GM21515 (cell line): ENCODE measurements around the gene TUBGCP5.
"Not testable (repeated sequence)": the region's sequence is repeated elsewhere in the genome, so short reads cannot be mapped to it uniquely, and the experiment has no call there.

Experiments used
- ATAC-seq: cut with Tn5 transposase; IDR thresholded peaks from one replicate; pipeline ENCODE4 v1.9.1; 2021; ENCODE audit not compliant: unreplicated experiment

The TUBGCP5 gene

GRCh38 chr15:23043535-23043934, 4.2 kb upstream of the TUBGCP5 start:
- not testable (repeated sequence) for ATAC-seq

GRCh38 chr15:23041736-23042135, 2.4 kb upstream of the TUBGCP5 start:
- not testable (repeated sequence) for ATAC-seq

GRCh38 chr15:23039917-23040281, 530 bp upstream of the TUBGCP5 start:
- ATAC-seq: no peak

DNA sequence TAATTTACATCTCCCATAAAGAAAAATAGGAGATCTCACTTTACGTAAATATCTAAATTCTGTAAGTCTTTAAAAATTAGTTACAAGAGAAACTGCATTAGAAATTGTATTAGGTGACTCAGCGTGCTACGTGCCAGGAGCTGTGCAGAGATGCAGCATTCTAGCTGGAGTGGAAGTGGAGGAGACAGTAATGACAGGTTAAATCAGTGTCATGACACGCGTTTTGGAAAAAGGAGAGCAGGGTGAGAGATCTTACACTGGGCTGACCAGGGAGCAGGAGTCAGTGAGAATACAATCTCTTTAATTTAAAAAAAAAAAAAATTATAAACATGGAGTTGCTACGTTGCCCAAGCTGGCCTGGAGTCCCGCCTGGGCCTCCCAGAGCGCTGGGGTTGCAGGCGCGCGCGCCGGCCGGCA, 635 bp downstream of the TUBGCP5 start:
- peak; percentile 6 for ATAC-seq

DNA sequence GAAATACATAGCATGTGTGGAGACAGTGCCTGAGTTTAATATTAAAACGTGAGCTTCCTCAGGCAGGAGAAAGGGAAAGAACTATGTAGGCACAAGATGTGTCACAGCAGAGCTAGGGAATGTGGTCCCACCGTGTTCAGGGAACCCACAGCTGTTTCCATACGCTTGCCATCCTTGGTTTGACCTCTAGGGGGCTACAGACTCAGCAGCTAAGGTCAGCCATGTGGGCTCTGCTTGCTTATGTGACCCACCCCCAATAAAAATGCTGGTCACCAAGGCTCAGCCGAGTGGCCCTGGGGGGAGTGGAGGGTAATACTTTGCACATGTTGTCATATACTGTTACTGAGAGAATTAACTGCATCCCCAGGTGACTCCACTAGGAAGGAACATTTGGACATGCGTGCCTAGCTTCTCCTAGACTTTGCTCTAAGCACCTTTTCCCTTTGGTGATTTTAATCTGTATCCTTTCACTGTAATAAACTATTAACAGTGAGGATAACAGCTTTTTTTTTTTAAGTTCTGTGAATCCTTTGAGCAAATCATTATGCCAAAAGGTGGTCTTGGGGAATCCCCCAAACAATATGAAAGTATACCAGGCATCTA, 3.3 kb downstream of the TUBGCP5 start:
- no peak for ATAC-seq

DNA sequence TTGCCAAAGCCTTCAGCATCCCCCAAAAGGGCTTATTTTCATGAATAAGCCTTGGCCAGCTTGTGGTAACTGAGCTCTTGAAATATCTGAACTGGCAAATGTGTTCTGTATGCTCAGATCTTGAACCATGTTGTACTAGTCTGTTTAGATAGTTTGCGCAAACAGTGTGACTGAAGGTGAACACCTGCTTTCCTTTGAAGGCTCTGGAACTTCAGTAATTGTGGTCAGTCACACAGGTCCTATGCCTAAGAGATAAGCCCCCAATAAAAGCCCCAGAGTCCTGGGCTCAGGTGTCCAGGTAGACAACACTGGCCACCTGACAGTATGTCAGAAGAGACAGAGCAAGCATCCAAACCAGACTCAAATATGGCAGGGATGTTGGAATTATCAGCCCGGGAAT, 5.4 kb downstream of the TUBGCP5 start:
- no peak for ATAC-seq

DNA sequence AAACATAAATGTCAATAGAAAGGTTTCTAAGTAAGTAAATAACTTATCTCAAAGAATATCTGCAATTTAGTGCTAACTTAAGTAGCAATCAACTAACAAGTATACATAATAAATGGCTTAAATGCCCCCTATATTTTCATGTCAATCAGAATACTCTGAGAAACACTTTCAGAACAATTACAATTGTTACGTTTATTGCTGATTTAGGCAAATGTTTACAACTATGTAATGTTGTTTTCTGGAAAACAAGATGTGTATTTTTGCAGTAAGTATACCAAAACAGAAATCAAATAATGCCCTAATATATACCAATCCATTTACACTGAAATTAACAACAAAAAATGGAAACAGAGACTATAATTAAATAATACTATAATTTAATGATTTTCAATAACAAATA, 13.2 kb downstream of the TUBGCP5 start:
- ATAC-seq: no peak

GRCh38 chr15:23022156-23022555, 17.2 kb downstream of the TUBGCP5 start:
- no peak for ATAC-seq

- no peak for ATAC-seq
Observed at GRCh38 chr15:23014394-23015000, 24.9 kb downstream of the TUBGCP5 start.

DNA sequence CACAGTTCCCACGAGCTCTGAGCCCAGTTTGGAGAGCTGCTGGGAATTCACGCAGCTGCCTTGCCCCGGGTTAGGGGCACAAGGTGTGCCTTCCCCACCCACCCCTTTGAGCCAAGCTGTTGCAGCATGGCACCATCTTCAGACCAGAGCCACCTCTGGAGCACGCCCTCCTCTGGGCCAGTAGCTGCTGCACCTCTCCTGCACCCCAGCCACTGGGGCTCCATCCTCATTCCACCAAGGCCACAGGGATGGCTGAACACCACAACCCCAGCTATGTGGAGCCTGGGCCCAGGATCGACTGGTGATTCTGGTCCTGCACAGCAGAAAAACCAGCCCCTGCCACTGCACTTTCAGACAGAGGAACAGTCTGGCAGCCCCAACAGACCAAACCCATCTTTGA, 25.7 kb downstream of the TUBGCP5 start:
- no peak for ATAC-seq

- ATAC-seq: not testable (repeated sequence)
Observed at GRCh38 chr15:23012616-23013015, 26.8 kb downstream of the TUBGCP5 start.

DNA sequence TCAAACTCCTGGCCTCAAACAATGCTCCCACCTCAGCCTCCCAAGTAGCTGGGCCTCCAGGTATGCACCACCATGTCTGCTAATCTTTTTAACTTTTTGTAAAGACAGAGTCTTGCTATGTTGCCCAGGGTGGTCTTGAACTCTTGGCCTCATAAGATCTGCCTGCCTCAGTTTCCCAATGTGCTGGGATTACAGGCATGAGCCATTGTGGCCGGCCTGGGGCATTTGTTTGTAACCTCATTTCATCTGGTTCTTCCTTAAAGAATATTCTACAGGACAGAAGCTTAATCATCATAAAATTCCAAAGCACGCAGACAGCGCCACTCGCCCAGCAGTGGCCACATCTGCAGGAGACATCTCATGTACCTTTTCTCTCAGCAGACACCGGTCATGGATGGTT, 35.6 kb downstream of the TUBGCP5 start:
- no peak for ATAC-seq

GRCh38 chr15:23002920-23003319, 36.4 kb downstream of the TUBGCP5 start:
- ATAC-seq: no peak

DNA sequence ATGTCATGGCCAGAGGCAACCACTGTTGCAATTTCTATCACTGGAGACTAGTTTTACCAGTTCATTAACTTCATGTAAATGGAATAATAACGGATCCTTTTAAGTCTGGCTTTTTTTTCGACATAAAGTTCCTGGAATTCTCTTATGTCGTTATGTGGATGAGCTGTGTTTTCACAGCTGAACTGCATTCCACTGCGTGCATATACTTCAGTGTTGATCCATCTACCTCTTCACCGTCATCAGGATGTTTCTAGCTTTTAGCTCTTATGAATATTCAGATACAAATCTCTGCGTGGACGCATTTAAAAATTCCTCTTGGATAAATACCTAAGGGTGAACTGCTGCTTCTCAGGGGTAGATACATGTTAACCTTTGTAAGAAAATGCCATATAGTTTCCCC, 43.6 kb downstream of the TUBGCP5 start:
- ATAC-seq: no peak

DNA sequence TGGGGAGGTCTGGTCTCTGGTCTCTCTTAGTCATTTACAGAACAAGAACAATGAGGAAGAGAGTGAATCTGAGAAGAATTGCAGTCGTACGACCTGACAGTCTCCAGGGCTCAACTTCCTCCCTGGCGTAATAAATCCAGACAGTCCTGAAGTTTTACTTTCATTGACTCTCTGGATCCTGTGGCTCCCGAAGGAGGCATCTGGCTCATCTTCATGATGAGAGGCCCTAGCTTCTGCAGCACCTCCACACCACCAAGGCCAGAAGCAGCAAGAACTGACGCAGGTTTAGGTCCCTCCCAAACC, 47.4 kb downstream of the TUBGCP5 start:
- ATAC-seq: no peak

- ATAC-seq: no peak
Observed at GRCh38 chr15:22989576-22990477, 49.5 kb downstream of the TUBGCP5 start.

- no peak for ATAC-seq
Observed at GRCh38 chr15:22988811-22989210, 50.6 kb downstream of the TUBGCP5 start.

- not testable (repeated sequence) for ATAC-seq
Observed at GRCh38 chr15:22981931-22982330, 57.4 kb downstream of the TUBGCP5 start.

DNA sequence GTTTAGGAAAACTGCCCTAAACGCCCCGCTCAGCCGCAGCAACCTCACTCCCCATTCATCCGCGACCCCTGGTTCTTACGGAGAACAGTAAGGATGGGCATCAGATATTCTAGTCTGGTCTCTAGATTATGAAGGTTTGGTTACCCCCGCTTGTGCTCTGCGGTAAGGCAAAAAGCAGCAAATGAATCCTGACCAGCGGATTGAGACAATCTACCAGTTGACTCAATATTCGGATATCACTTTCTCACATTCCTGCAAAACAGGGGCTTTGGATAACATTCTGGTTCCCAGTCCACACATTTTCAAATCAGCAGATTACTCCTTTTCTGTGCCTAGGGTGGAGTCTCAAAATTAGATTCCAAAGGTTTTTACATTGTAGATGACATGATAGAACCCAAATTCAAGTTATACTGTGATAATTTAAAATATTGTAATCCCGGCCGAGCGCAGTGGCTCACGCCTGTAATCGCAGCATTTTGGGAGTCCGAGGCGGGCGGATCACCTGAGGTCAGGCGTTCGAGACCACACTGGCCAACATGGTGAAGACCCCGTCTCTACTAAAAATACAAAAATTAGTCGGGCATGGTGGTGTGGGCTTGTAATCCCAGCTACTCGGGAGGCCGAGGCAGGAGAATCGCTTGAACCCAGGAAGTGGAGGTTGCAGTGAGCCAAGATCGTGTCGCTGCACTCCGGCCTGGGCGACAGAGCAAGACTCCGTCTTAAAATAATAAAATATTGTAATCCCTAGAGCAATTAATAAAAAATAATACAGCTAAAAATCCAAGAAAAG, 58.1 kb downstream of the TUBGCP5 start:
- ATAC-seq: no peak

GRCh38 chr15:22980189-22981050, 58.9 kb downstream of the TUBGCP5 start, which contains the start of gene CYFIP1:
Gene CYFIP1 (minus strand): TSS chr15:22980368. CDS start chr15:22947285, 33,083 bp downstream.
- peak; percentile 73 for ATAC-seq
